K562 (cell line): Measurements from ENCODE around the gene GATB. TPM values are rescaled to one million over a fixed set of nuclear protein-coding genes. Genes with fewer than 3 reads are reported as not detected.

ENCODE experiments used
- ATAC-seq: fragments of 200-7000 bp; cut with Tn5 transposase; 3 replicates; pipeline ENCODE4 v1.9.1; 2020; ENCODE audit warnings: moderate library complexity
- BruUV-seq: library from RNA; stranded (reverse); fragments of 400-500 nt; replicated peaks from 2 replicates; lab custom pipeline; 2021; lab: Mats Ljungman, UMichigan
- CTCF ChIA-PET: fragments of 300-600 bp; formaldehyde crosslinking; extraction: SDS; loops from one replicate; lab custom pipeline; 2021; ENCODE audit warnings: low intra/inter-chr PET ratio; lab: Yijun Ruan, JAX
- POLR2A ChIA-PET: fragments of 300-600, 350-650 bp; sonication (Branson Sonifier 250); formaldehyde crosslinking; extraction: SDS; loops from one replicate; lab custom pipeline; 2021; ENCODE audit warnings: antibody characterized with exemption, inconsistent platforms; lab: Yijun Ruan, JAX
- DNase-seq, 4 experiments: peaks; one replicate each; pipeline versions ENCODE4 v3.0.0 to v3.0.0-alpha.2; 2011 to 2018; ENCODE audit warnings: low spot score in 3 of 4, mixed read lengths in 3 of 4; ENCODE audit errors: extremely low read depth in 1 of 4
- FAIRE-seq: peaks from 2 replicates; lab custom pipeline; 2011; peaks lifted over from hg19 to GRCh38; lab: Jason Lieb, UNC
- H2AFZ ChIP-seq: 2 replicates; pipeline ENCODE4 v1.6.0; 2011; ENCODE audit warnings: low read depth, low read length, control low read depth, inconsistent platforms
- H3K27ac ChIP-seq: fragments of 200-600 bp; 3 replicates; pipeline ENCODE4 v1.8.0; 2011; ENCODE audit warnings: low read depth, mild to moderate bottlenecking, control low read depth, inconsistent platforms, low read length, moderate library complexity, mixed read lengths; ENCODE audit errors: extremely low read depth
- H3K27me3 ChIP-seq, 2 experiments: fragments of 300-600 bp in 1 of 2; 2 replicates in 1 of 2; 3 replicates in 1 of 2; pipeline versions ENCODE4 v1.6.0 to v1.8.0; 2011; ENCODE audit warnings: inconsistent platforms in 2 of 2, low read length in 2 of 2, mild to moderate bottlenecking in 1 of 2, mixed read lengths in 1 of 2, moderate library complexity in 1 of 2; ENCODE audit not compliant: control insufficient read depth in 2 of 2, insufficient read depth in 2 of 2
- H3K36me3 ChIP-seq: fragments of 300-600 bp; 3 replicates; pipeline ENCODE4 v1.8.0; 2011; ENCODE audit warnings: mild to moderate bottlenecking, low read length, inconsistent platforms; ENCODE audit not compliant: control insufficient read depth, insufficient read depth
- H3K4me1 ChIP-seq, 2 experiments: fragments of 200-600 bp in 1 of 2; replicated peaks in 1 of 2; 2 replicates in 1 of 2; 3 replicates in 1 of 2; pipeline versions ENCODE4 v1.5.1 to v1.8.0; 2011; ENCODE audit warnings: inconsistent platforms in 2 of 2, low read length in 2 of 2, mild to moderate bottlenecking in 1 of 2, mixed read lengths in 1 of 2, moderate library complexity in 1 of 2; ENCODE audit not compliant: control insufficient read depth in 2 of 2, insufficient read depth in 2 of 2
- H3K4me2 ChIP-seq: 2 replicates; pipeline ENCODE4 v1.6.1; 2011; ENCODE audit warnings: low read length, control low read depth, inconsistent platforms, mixed read lengths; ENCODE audit not compliant: insufficient read depth
- H3K4me3 ChIP-seq: fragments of 200-600 bp; sonication (generic), shearing (Covaris generic); 2 replicates; pipeline ENCODE4 v1.5.1; 2016; ENCODE audit warnings: control low read depth, inconsistent platforms
- H3K79me2 ChIP-seq: fragments of 200-600 bp; 3 replicates; pipeline ENCODE4 v1.8.0; 2011; ENCODE audit warnings: low read length, inconsistent platforms; ENCODE audit not compliant: control insufficient read depth, insufficient read depth
- H3K9ac ChIP-seq, 2 experiments: 2 replicates each; pipeline versions ENCODE4 v1.6.0 to v1.6.1; 2011; ENCODE audit warnings: low read depth in 2 of 2, low read length in 2 of 2, control low read depth in 1 of 2, inconsistent platforms in 1 of 2, mild to moderate bottlenecking in 1 of 2, mixed read lengths in 1 of 2; ENCODE audit not compliant: insufficient read depth in 1 of 2
- H3K9me1 ChIP-seq: one replicate; pipeline ENCODE4 v1.6.0; 2011; ENCODE audit warnings: inconsistent platforms, mild to moderate bottlenecking, low read length, moderate library complexity; ENCODE audit not compliant: control insufficient read depth, insufficient read depth
- H3K9me3 ChIP-seq: replicated peaks from 2 replicates; pipeline ENCODE4 v1.5.1; 2011; ENCODE audit warnings: low read depth, low read length, inconsistent platforms; ENCODE audit not compliant: control insufficient read depth, insufficient read depth
- H4K20me1 ChIP-seq: replicated peaks from 2 replicates; pipeline ENCODE4 v1.6.1; 2011; ENCODE audit warnings: low read length, inconsistent platforms, mixed read lengths; ENCODE audit not compliant: control insufficient read depth, insufficient read depth
- BCOR ChIP-seq: fragments of 450-650 bp; IDR thresholded peaks from 2 replicates; pipeline ENCODE4 v1.6.1; 2016
- EHMT2 ChIP-seq: fragments of 450-650 bp; IDR thresholded peaks from 2 replicates; pipeline ENCODE4 v1.6.1; 2018; ENCODE audit warnings: antibody characterized with exemption
- FOXP1 ChIP-seq: sonication (generic); formaldehyde crosslinking; IDR thresholded peaks from 2 replicates; pipeline ENCODE4 v1.8.0; 2022; ENCODE audit warnings: mild to moderate bottlenecking, missing genetic modification reagents
- MYBL2 ChIP-seq, 2 experiments: fragments of 450-650 bp in 1 of 2; sonication (generic) in 1 of 2; formaldehyde crosslinking in 1 of 2; IDR thresholded peaks; 2 replicates each; pipeline versions ENCODE4 v1.6.1 to v1.8.1; 2017 to 2022; ENCODE audit warnings: borderline replicate concordance in 1 of 2, inconsistent platforms in 1 of 2, low read depth in 1 of 2, mild to moderate bottlenecking in 1 of 2, missing genetic modification reagents in 1 of 2, moderate library complexity in 1 of 2
- NKRF ChIP-seq: fragments of 450-650 bp; IDR thresholded peaks from 2 replicates; pipeline ENCODE4 v1.6.1; 2016; ENCODE audit warnings: borderline replicate concordance
- PHF8 ChIP-seq: fragments of 200-600 bp; sonication (generic); IDR thresholded peaks from 2 replicates; pipeline ENCODE4 v1.6.1; 2012; ENCODE audit warnings: mixed run types, mild to moderate bottlenecking, inconsistent platforms, low read length, moderate library complexity, borderline replicate concordance
- POLR2AphosphoS5 ChIP-seq: IDR thresholded peaks from 2 replicates; pipeline ENCODE4 v1.6.1; 2011; ENCODE audit warnings: mild to moderate bottlenecking, low read depth, low read length, moderate library complexity; ENCODE audit not compliant: control insufficient read depth, insufficient read depth
- POLR2G ChIP-seq: fragments of 200-400 bp; formaldehyde crosslinking; IDR thresholded peaks from 2 replicates; pipeline ENCODE4 v1.6.1; 2017; ENCODE audit warnings: low read depth, mild to moderate bottlenecking, antibody characterized with exemption, low read length, moderate library complexity
- SRF ChIP-seq, 2 experiments: fragments of 250-450, 450-650 bp in 1 of 2; sonication (Bioruptor Pico) in 1 of 2; sonication (generic) in 1 of 2; formaldehyde crosslinking; IDR thresholded peaks; 2 replicates each; pipeline versions ENCODE4 v1.5.0 to v1.5.1; 2020 to 2022; ENCODE audit warnings: mild to moderate bottlenecking in 1 of 2, missing genetic modification reagents in 1 of 2
- ZNF217 ChIP-seq: sonication (generic); formaldehyde crosslinking; IDR thresholded peaks from 2 replicates; pipeline ENCODE4 v1.8.0; 2022; ENCODE audit warnings: mild to moderate bottlenecking, missing genetic modification reagents
- ZNF639 ChIP-seq, 2 experiments: fragments of 200-800 bp in 1 of 2; sonication (Bioruptor generic) in 1 of 2; sonication (generic) in 1 of 2; formaldehyde crosslinking in 1 of 2; IDR thresholded peaks in 1 of 2; conservative IDR thresholded peaks in 1 of 2; 2 replicates each; pipeline versions ENCODE4 v1.5.0 to v1.6.1; 2016 to 2020; ENCODE audit warnings: missing compliant biosample characterization in 1 of 2, missing genetic modification characterization in 1 of 2, missing genetic modification reagents in 1 of 2
- WGBS: fragments of 100-300 bp; shearing (Covaris generic); methylation state at CpG from one replicate; pipeline ENCODE4 v1.1.6; 2016; ENCODE audit warnings: low coverage, mixed read lengths; ENCODE audit not compliant: insufficient coverage; ENCODE audit errors: missing lambda C conversion rate; 5-methylcytosine and 5-hydroxymethylcytosine counted together
- in situ Hi-C: fragments of 300-500 bp; cut with MboI; formaldehyde crosslinking; loops from 4 replicates; pipeline ENCODE4 v1.15.0; 2018; ENCODE audit warnings: inconsistent platforms, mixed read lengths
- intact Hi-C: fragments of 100-400 bp; cut with micrococcal nuclease; formaldehyde crosslinking; loops from 2 replicates; pipeline ENCODE4 v1.14.2; 2022
- polyA plus RNA-seq, 8 experiments: library from polyadenylated mRNA; depleted of rRNA in 4 of 8; stranded (reverse) in 5 of 8; unstranded in 3 of 8; fragments of >200 nt; fragmentation: Nextera tagmentation in 2 of 8; fragmentation: Illumina TruSeq in 1 of 8; extraction: Ambion mirVana in 2 of 8; extraction: Trizol in 1 of 8; gene quantifications; 2 replicates each; pipeline versions ENCODE4 v1.2.1 to v1.2.3, GENCODE V29; 2011 to 2014; ENCODE audit warnings: inconsistent platforms in 1 of 8, missing spikeins in 1 of 8
- total RNA-seq, 7 experiments: library from RNA; depleted of rRNA in 6 of 7; stranded (reverse); fragments of >200 nt in 6 of 7; fragmentation: Illumina TruSeq in 2 of 7; extraction: Trizol in 2 of 7; gene quantifications; 2 replicates each; pipeline versions ENCODE4 v1.2.1 to v1.2.3, GENCODE V29; 2011 to 2021; ENCODE audit warnings: low replicate concordance in 1 of 7
- TF ChIP-seq, protein P1 (sequence below): fragments of 200-800 bp; sonication (Bioruptor generic); IDR thresholded peaks from 2 replicates; pipeline ENCODE4 v1.6.1; 2017; ENCODE audit warnings: missing genetic modification characterization, missing compliant biosample characterization
- TF ChIP-seq, protein P2 (sequence below): fragments of 250-450 bp; sonication (Bioruptor Pico); IDR thresholded peaks from 2 replicates; pipeline ENCODE4 v1.8.0; 2021; ENCODE audit warnings: mild to moderate bottlenecking, moderate library complexity
- TF ChIP-seq, protein P3 (sequence below): IDR thresholded peaks from 2 replicates; pipeline ENCODE4 v1.6.1; 2014; ENCODE audit warnings: antibody characterized with exemption

The GATB gene
- total and polyA plus RNA-seq, 9 of the 15 experiments (the other 6 are each of a cell fraction or from before 2014, with no cell fraction given): 15.3 to 31.8 (median 26.2) TPM

GRCh38 chr4:151716324-151716723 lies 44.5 kb downstream of the GATB start:
- Histone ChIP-seq H3K9me1 (no peaks in the 10 kb centered on the region), H3K27me3 (no peaks in the 10 kb centered on the region), H3K36me3 (peaks cover 3% of the 10 kb centered on the region; the same call in 1 of the 3 replicates), H2AFZ (no peak overlapping the region), H3K9ac (no peak overlapping the region), H4K20me1 (no peaks in the 10 kb centered on the region), H3K4me3 (no peak overlapping the region), H3K79me2 (no peaks in the 10 kb centered on the region), H3K9me3 (no peaks in the 10 kb centered on the region), H3K4me2 (no peak overlapping the region), H3K27ac (no peak overlapping the region), H3K4me1 (no peaks in the 10 kb centered on the region)
- intact Hi-C loops: no loop called here
- DNase-seq (no peak), ATAC-seq (no peak), FAIRE-seq (no peak)
- ChIA-PET POLR2A (no interaction called here), CTCF (no interaction called here)
- WGBS: 72% methylated on average over 5 of the region's 5 CpGs
- no TSS peak for BruUV-seq
- in situ Hi-C loops: no loop called here
- TF ChIP-seq MYBL2 (IDR thresholded peaks at IDR 0.05; ENCODE audit: low read depth) (no peak), MYBL2 (CRISPR knock-in tag; IDR thresholded peaks at IDR 0.05; ENCODE audit: borderline replicate concordance) (no peak), ZNF217 (CRISPR knock-in tag) (no peak), PHF8 (no peak), POLR2G (no peak), ZNF639 (CRISPR knock-in tag; conservative IDR thresholded peaks at IDR 0.05 in 1 of 2, IDR thresholded peaks at IDR 0.05 in 1 of 2) (no peak), FOXP1 (CRISPR knock-in tag) (no peak), BCOR (no peak), EHMT2 (no peak), SRF (CRISPR knock-in tag; IDR thresholded peaks at IDR 0.05) (no peak), NKRF (no peak), POLR2AphosphoS5 (no peak)
- TF ChIP-seq, protein P1, sequence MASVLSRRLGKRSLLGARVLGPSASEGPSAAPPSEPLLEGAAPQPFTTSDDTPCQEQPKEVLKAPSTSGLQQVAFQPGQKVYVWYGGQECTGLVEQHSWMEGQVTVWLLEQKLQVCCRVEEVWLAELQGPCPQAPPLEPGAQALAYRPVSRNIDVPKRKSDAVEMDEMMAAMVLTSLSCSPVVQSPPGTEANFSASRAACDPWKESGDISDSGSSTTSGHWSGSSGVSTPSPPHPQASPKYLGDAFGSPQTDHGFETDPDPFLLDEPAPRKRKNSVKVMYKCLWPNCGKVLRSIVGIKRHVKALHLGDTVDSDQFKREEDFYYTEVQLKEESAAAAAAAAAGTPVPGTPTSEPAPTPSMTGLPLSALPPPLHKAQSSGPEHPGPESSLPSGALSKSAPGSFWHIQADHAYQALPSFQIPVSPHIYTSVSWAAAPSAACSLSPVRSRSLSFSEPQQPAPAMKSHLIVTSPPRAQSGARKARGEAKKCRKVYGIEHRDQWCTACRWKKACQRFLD (CRISPR knock-in tag): no peak
- TF ChIP-seq, protein P2, sequence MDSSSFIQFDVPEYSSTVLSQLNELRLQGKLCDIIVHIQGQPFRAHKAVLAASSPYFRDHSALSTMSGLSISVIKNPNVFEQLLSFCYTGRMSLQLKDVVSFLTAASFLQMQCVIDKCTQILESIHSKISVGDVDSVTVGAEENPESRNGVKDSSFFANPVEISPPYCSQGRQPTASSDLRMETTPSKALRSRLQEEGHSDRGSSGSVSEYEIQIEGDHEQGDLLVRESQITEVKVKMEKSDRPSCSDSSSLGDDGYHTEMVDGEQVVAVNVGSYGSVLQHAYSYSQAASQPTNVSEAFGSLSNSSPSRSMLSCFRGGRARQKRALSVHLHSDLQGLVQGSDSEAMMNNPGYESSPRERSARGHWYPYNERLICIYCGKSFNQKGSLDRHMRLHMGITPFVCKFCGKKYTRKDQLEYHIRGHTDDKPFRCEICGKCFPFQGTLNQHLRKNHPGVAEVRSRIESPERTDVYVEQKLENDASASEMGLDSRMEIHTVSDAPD (CRISPR knock-in tag): no peak
- TF ChIP-seq, protein P3, sequence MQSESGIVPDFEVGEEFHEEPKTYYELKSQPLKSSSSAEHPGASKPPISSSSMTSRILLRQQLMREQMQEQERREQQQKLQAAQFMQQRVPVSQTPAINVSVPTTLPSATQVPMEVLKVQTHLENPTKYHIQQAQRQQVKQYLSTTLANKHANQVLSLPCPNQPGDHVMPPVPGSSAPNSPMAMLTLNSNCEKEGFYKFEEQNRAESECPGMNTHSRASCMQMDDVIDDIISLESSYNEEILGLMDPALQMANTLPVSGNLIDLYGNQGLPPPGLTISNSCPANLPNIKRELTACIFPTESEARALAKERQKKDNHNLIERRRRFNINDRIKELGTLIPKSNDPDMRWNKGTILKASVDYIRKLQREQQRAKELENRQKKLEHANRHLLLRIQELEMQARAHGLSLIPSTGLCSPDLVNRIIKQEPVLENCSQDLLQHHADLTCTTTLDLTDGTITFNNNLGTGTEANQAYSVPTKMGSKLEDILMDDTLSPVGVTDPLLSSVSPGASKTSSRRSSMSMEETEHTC: no peak
